ENCODE results near the gene KCNG1. TPM values are rescaled to one million over a fixed set of nuclear protein-coding genes. Genes with fewer than 3 reads are reported as not detected.

KCNG1 gene
- total and polyA plus RNA-seq, 2 experiments from 2014 or later = 8.1 to 26.3 TPM

- peak; percentile 77 for ATAC-seq
- Mint-ChIP-seq H3K27ac (peak within 1 kb of the TSS; percentile 100), H3K4me3 (peak within 1 kb of the TSS; percentile 96), H3K4me1 (peaks cover 23% of the 10 kb centered on the region), H3K9me3 (0 out of 3 replicates have a peak, but pooled peaks cover 4% of the 10 kb centered on the region), H3K36me3 (ENCODE audit: low read depth) (peaks cover 28% of the 10 kb centered on the region), H3K27me3 (ENCODE audit: insufficient read depth, low read depth, poor library complexity) (peaks cover 12% of the 10 kb centered on the region)
- peaks cover 20% of the 10 kb centered on the region; the same call in 1 of the 2 replicates for H3K4me1 ChIP-seq (ENCODE audit: insufficient read depth)
- H3K79me2 ChIP-seq (replicated peaks; ENCODE audit: insufficient read depth) = peaks cover 71% of the 10 kb centered on the region
- no peaks in the 10 kb centered on the region for H3K9me2 ChIP-seq (ENCODE audit: insufficient read depth)
- peak within 1 kb of the TSS; percentile 63; the same call in 1 of the 2 replicates for H2AFZ ChIP-seq
- peaks cover 36% of the 10 kb centered on the region for H4K20me1 ChIP-seq (replicated peaks; ENCODE audit: insufficient read depth)
- peak within 1 kb of the TSS; percentile 92 for H3K4me3 ChIP-seq
- H3K27ac ChIP-seq (ENCODE audit: low read depth) = peak within 1 kb of the TSS; percentile 26
- peaks cover 13% of the 10 kb centered on the region for H3K36me3 ChIP-seq (ENCODE audit: insufficient read depth)
- peak; percentile 91 for DNase-seq (ENCODE audit: low spot score)
- no peaks in the 10 kb centered on the region for H3K27me3 ChIP-seq (ENCODE audit: insufficient read depth)
- peak; percentile 7; the same call in 1 of the 2 replicates for TF ChIP-seq ETS1 (IDR thresholded peaks at IDR 0.05)
- peak; percentile 37; the same call in 1 of the 2 replicates for TF ChIP-seq POLR2AphosphoS5 (IDR thresholded peaks at IDR 0.05; ENCODE audit: low read depth)
- no peak for TF ChIP-seq ZNF462 (CRISPR knock-in tag; IDR thresholded peaks at IDR 0.05)
- H3F3A ChIP-seq (replicated peaks; ENCODE audit: low read depth) = no peaks in the 10 kb centered on the region
- H3K4me2 ChIP-seq = peak within 1 kb of the TSS; percentile 93
These were observed 64.0 kb downstream of the KCNG1 start, which contains the start of gene MOCS3 for GRCh38 chr20:50958615-50959542. Gene MOCS3, plus strand, starts transcription at chr20:50958818. Its CDS starts 25 bp downstream, at chr20:50958843.
